Loucy (cell line): Measurements from ENCODE around the gene GNLY.

Experiments used
- EZH2phosphoT487 ChIP-seq: fragments of 200-600 bp; IDR thresholded peaks from 2 replicates; pipeline ENCODE4 v1.6.1; 2018; ENCODE audit warnings: antibody characterized with exemption, mild to moderate bottlenecking, moderate library complexity, borderline replicate concordance
- TF ChIP-seq, protein P1 (sequence below): fragments of 200-600 bp; sonication (generic); conservative IDR thresholded peaks from 2 replicates; pipeline ENCODE4 v1.5.1; 2014; ENCODE audit warnings: mild to moderate bottlenecking, antibody characterized with exemption, low read length

DNA sequence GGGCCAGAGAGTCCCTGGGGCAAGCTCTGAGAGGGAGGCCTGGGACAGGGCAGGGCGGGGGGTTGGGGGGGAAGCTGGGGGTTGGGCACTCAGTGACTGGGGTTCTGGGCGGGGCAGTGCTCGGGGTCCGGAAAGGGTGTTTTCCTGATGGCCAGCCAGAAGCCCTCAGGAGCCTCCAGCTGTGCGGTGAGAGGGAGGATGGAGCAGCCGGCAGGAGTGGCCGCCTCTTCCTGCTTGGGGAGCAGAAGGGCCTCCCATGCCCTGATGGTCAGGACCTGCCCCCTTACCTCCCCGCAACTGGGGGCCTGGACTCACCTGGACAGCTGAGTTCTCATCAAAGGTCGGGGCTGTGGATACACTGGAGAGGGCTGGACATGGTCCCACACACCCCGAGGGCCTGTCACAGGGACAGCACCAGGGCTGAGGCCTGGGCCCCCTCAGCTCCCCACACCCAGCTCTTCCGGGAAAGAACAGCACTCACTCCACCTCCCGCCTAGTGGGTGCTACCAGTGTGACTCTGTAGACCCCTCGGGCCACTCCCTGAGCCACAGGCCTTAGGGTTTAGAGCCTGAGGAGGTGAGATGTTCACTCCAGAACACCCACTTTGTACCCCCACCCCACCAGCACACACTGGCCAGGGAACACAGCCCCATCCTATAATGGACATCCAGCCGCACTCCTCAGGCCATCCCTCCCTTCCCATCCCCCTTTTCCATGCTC lies 32.9 kb upstream of the GNLY start:
- TF ChIP-seq, protein P1, sequence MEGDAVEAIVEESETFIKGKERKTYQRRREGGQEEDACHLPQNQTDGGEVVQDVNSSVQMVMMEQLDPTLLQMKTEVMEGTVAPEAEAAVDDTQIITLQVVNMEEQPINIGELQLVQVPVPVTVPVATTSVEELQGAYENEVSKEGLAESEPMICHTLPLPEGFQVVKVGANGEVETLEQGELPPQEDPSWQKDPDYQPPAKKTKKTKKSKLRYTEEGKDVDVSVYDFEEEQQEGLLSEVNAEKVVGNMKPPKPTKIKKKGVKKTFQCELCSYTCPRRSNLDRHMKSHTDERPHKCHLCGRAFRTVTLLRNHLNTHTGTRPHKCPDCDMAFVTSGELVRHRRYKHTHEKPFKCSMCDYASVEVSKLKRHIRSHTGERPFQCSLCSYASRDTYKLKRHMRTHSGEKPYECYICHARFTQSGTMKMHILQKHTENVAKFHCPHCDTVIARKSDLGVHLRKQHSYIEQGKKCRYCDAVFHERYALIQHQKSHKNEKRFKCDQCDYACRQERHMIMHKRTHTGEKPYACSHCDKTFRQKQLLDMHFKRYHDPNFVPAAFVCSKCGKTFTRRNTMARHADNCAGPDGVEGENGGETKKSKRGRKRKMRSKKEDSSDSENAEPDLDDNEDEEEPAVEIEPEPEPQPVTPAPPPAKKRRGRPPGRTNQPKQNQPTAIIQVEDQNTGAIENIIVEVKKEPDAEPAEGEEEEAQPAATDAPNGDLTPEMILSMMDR: no peak
- no peak for TF ChIP-seq EZH2phosphoT487
